IPS DF 6.9 (cell line): ENCODE results near the gene BCOR.

ENCODE experiments used
- DNase-seq: peaks from one replicate; pipeline ENCODE4 v3.0.0-alpha.2; 2013; ENCODE audit warnings: low read depth, low spot score
- H3K27ac ChIP-seq: one replicate; pipeline ENCODE4 v1.5.1; 2013; ENCODE audit warnings: low read length, control low read depth
- H3K27me3 ChIP-seq: 2 replicates; pipeline ENCODE4 v1.6.1; 2013; ENCODE audit warnings: mild to moderate bottlenecking, low read length; ENCODE audit not compliant: control insufficient read depth, insufficient read depth
- H3K36me3 ChIP-seq: 2 replicates; pipeline ENCODE4 v1.6.1; 2013; ENCODE audit warnings: low read length; ENCODE audit not compliant: control insufficient read depth, insufficient read depth
- H3K4me1 ChIP-seq: 2 replicates; pipeline ENCODE4 v1.6.1; 2013; ENCODE audit warnings: low read length; ENCODE audit not compliant: control insufficient read depth, insufficient read depth
- H3K4me3 ChIP-seq: 2 replicates; pipeline ENCODE4 v1.5.1; 2013; ENCODE audit warnings: mild to moderate bottlenecking, low read length
- H3K9me3 ChIP-seq: 2 replicates; pipeline ENCODE4 v1.6.1; 2013; ENCODE audit warnings: low read length, inconsistent platforms; ENCODE audit not compliant: control insufficient read depth, insufficient read depth
- WGBS: extraction: QIAGEN DNeasy Blood & Tissue Kit; methylation state at CpG from one replicate; pipeline ENCODE4 v1.1.7; 2013; ENCODE audit warnings: mixed read lengths, missing lambda C conversion rate; ENCODE audit not compliant: insufficient read length, insufficient coverage; 5-methylcytosine and 5-hydroxymethylcytosine counted together

Gene BCOR

DNA sequence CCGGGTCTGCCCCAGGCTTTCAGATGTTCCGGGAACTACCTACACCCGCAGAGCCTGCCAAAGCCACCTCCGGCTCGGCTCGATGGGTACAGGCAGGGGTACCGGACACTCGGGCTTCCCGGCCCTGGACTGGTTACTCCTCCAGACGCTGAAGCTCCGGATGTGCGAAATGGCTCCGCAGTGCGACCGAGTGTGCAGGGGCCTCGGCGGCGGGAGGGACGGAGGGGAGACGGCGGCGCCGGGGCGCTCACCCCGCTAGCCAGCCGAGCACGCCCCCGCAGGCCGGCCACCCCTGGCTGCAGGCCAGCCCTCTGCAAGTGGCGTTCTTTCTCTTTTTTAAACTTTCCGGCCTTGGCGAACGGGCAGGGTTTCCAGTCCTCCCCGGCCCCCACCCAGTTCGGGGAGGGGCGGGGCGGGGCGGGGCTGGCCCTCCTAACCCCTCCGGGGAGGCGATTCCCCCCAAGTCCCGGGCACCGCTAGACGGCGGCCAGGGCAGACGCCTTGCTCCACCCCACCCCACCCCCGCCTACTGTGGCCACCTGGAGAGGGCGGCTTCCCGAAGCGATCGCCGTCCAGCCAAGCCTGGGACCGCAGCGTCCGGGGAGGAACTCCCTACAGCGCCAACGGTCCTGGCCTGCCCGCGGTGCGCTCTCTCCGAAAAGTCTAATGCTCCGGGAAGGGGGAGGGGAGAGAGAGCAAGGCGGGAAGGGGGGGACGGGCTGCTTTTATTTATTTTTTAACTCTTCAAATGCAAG, 7.5 kb downstream of the BCOR start:
- DNase-seq, result no peak
- Histone ChIP-seq H3K4me3 (peak overlapping the region; percentile 48; the same call in 1 of the 2 replicates), H3K4me1 (peaks cover 19% of the 10 kb centered on the region), H3K36me3 (no peaks in the 10 kb centered on the region), H3K27ac (no peak overlapping the region), H3K27me3 (peaks cover 13% of the 10 kb centered on the region; the same call in 1 of the 2 replicates), H3K9me3 (no peaks in the 10 kb centered on the region)
- WGBS, result no CpG with 5 or more reads among the region's 63 CpGs

DNA sequence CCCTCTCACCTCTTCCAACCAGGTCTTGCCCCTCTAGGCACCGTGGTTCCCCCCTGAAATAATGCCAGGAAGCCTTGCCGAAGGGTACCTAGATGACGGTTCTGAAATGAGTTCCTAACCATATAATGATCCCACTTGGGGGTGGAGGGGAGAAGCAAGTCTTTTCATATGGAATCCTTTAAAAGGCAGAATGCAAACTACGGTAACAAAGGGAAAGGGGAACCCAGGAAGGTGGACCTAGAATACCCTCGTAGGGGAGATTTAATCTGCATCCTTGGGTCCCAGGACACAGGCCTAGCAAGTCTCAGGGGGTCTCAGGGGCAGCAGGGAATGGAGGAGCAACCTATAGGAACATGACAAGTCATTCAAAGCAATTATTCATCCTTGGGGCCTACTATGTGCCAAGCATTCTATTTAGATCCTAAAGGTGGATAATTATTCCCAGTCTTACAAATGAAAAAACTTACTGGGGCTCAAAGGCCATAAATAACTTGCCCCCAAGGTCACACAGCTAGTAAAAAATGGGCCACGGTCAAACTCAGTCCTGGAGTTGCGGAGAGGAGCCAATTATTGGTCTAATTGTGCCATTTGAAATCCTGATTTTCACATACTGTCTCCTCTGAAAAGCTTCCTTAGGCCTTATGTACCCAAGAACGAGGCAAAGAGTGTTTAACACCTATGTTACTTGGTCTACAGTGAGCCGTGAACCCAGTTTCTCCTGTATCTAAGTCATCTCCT, 8.8 kb downstream of the BCOR start:
- H3K27me3 ChIP-seq, result peaks cover 16% of the 10 kb centered on the region; the same call in 1 of the 2 replicates
- DNase-seq, result no peak
- H3K27ac ChIP-seq, result no peak overlapping the region
- H3K36me3 ChIP-seq, result no peaks in the 10 kb centered on the region
- peaks cover 19% of the 10 kb centered on the region for H3K4me1 ChIP-seq
- WGBS, result no CpG with 5 or more reads among the region's 9 CpGs
- H3K9me3 ChIP-seq, result no peaks in the 10 kb centered on the region
- peak overlapping the region; percentile 13; the same call in 1 of the 2 replicates for H3K4me3 ChIP-seq

DNA sequence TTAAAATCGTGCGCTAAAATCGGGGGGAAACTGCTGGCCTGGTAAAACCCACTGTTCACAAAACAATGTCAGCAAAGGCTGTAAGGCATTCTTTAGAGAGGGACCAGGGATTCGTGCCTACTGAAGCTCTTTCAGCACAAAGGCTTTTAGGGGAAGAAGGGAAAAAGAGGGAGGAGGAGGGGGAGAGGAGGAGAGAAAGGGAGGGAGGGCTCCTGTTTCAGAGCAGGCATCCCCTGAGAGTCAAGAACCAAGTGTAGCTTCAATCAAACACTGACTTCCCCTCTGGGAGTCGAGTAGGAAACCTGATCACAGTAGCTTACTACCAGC, 9.5 kb downstream of the BCOR start:
- H3K9me3 ChIP-seq, result no peaks in the 10 kb centered on the region
- WGBS, result no CpG with 5 or more reads among the region's 5 CpGs
- peaks cover 19% of the 10 kb centered on the region for H3K4me1 ChIP-seq
- peaks cover 16% of the 10 kb centered on the region; the same call in 1 of the 2 replicates for H3K27me3 ChIP-seq
- no peak overlapping the region for H3K4me3 ChIP-seq
- DNase-seq, result no peak
- H3K36me3 ChIP-seq, result no peaks in the 10 kb centered on the region
- no peak overlapping the region for H3K27ac ChIP-seq

DNA sequence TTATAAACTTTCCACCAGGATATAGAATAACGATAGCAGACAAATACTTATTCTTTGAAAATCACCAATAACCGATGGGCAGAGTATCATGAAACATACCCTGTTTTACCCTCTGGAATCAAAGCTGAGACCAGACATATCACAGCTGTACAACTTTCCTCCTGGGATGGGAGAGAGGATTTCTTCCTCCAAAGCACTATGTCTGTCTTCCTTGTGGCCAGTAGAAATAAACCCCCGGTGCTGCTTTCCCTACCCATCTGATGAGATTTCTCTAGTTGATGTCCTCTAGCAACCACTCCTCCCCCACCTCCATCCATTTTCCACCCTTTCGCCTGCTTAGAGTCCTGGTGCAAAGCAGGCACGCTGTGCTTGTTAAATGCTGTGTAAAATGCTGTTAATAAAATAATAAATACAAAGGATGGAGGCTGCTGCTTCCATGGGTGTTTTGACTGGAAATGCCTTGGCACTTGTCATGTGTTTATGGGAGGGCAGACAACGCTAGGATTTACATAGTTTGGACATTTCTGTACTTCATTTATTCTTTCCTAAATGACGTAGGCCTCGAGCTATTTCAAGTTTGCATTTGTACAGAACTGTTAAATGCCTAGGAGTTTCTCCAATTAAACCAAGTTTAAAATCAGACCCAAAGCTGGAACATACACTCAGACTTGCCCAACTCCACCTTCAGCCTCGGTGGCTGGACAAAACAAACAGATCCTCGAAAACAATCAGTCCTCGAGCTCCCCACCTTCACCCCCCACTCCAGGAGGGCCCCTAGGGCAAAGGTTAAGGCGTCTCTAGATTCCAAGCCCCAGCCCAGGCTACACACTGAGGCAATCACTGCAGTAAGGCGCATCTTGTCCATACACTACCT, 10.1 kb downstream of the BCOR start:
- H3K36me3 ChIP-seq, result no peaks in the 10 kb centered on the region
- no CpG with 5 or more reads among the region's 13 CpGs for WGBS
- peaks cover 16% of the 10 kb centered on the region; the same call in 1 of the 2 replicates for H3K27me3 ChIP-seq
- DNase-seq, result no peak
- H3K4me1 ChIP-seq, result peaks cover 22% of the 10 kb centered on the region
- no peak overlapping the region for H3K27ac ChIP-seq
- no peak overlapping the region for H3K4me3 ChIP-seq
- H3K9me3 ChIP-seq, result no peaks in the 10 kb centered on the region

DNA sequence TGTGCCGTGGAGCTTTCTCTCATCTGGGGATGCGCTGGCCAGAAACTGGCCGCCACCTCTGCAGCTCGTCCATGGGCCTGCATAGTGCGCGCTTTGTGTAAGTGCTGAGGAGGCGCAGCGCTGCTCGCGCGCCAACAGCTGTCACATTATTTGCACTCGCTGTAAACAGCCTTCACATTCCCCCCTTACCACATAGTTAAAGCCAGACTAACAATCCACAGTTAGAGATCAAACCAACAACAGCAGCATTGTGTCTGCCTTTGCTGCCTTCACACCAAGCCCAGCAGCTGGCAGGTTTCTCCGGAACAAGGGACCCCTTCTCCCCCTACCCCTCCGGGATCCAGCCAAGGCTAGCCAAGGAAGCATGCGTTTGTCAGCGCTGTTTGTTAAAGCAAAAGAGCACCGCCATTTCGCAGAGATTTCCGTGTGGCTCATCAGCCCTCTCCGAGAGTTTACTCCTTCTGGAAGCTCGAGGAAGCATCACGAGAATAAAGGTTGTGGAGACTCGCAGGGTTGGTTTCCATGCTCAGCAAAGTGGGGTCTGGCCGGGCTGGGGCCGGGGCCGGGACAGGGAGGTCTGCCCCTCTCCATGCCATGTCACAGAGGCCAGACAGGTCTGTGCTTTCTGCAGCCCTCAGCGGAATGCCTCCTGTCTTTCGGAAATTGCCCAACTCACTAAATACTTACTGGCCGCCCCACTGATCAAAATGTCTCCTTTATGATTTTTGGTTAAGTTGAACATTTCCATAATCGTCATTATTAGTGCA, 11.0 kb downstream of the BCOR start:
- no CpG with 5 or more reads among the region's 30 CpGs for WGBS
- Histone ChIP-seq H3K9me3 (no peaks in the 10 kb centered on the region), H3K4me3 (no peak overlapping the region), H3K4me1 (peaks cover 27% of the 10 kb centered on the region), H3K27me3 (peaks cover 16% of the 10 kb centered on the region; the same call in 1 of the 2 replicates), H3K27ac (no peak overlapping the region), H3K36me3 (no peaks in the 10 kb centered on the region)
- DNase-seq, result no peak

- Histone ChIP-seq H3K4me3 (no peak overlapping the region), H3K27ac (no peak overlapping the region), H3K9me3 (no peaks in the 10 kb centered on the region), H3K27me3 (peaks cover 16% of the 10 kb centered on the region; the same call in 1 of the 2 replicates), H3K4me1 (peaks cover 28% of the 10 kb centered on the region), H3K36me3 (no peaks in the 10 kb centered on the region)
- DNase-seq, result no peak
- no CpG with 5 or more reads among the region's 6 CpGs for WGBS
Measured at GRCh38 chrX:40085714-40086113, 12.0 kb downstream of the BCOR start.

- Histone ChIP-seq H3K27ac (no peak overlapping the region), H3K4me3 (no peak overlapping the region), H3K9me3 (no peaks in the 10 kb centered on the region), H3K36me3 (no peaks in the 10 kb centered on the region), H3K4me1 (peaks cover 29% of the 10 kb centered on the region), H3K27me3 (peaks cover 16% of the 10 kb centered on the region; the same call in 1 of the 2 replicates)
- DNase-seq, result no peak
- WGBS, result no CpG with 5 or more reads among the region's 18 CpGs
Measured at GRCh38 chrX:40085102-40085551, 12.6 kb downstream of the BCOR start.

GRCh38 chrX:40084471-40085101, 13.2 kb downstream of the BCOR start:
- Histone ChIP-seq H3K4me3 (no peak overlapping the region), H3K27me3 (peaks cover 16% of the 10 kb centered on the region; the same call in 1 of the 2 replicates), H3K9me3 (no peaks in the 10 kb centered on the region), H3K27ac (no peak overlapping the region), H3K36me3 (no peaks in the 10 kb centered on the region), H3K4me1 (peaks cover 29% of the 10 kb centered on the region)
- no CpG with 5 or more reads among the region's 11 CpGs for WGBS
- no peak for DNase-seq

- Histone ChIP-seq H3K36me3 (no peaks in the 10 kb centered on the region), H3K4me3 (peak overlapping the region; percentile 33; the same call in 1 of the 2 replicates), H3K27ac (no peak overlapping the region), H3K27me3 (peaks cover 16% of the 10 kb centered on the region; the same call in 1 of the 2 replicates), H3K9me3 (no peaks in the 10 kb centered on the region), H3K4me1 (peaks cover 26% of the 10 kb centered on the region)
- no CpG with 5 or more reads among the region's 26 CpGs for WGBS
- DNase-seq, result no peak
Measured at GRCh38 chrX:40083979-40084359, 13.8 kb downstream of the BCOR start.
